Loucy (cell line): Measurements from ENCODE around the gene SSH2.

Source experiments
- H2AFZ ChIP-seq: fragments of 200-600 bp; sonication (generic); 2 replicates; pipeline ENCODE4 v1.6.0; 2016; ENCODE audit warnings: antibody characterized with exemption, mild to moderate bottlenecking, low read length, moderate library complexity
- H3F3A ChIP-seq: fragments of 200-600 bp; 2 replicates; pipeline ENCODE4 v1.6.0; 2016; ENCODE audit warnings: antibody characterized with exemption, low read depth, mild to moderate bottlenecking
- H3K27me3 ChIP-seq: fragments of 200-600 bp; sonication (generic); 2 replicates; pipeline ENCODE4 v1.6.1; 2014; ENCODE audit warnings: low read length, mild to moderate bottlenecking; ENCODE audit not compliant: insufficient read depth, poor library complexity, severe bottlenecking
- H3K36me3 ChIP-seq: fragments of 200-600 bp; sonication (generic); 2 replicates; pipeline ENCODE4 v1.6.1; 2016; ENCODE audit warnings: low read length; ENCODE audit not compliant: insufficient read depth
- H3K4me1 ChIP-seq: fragments of 200-600 bp; sonication (generic); 2 replicates; pipeline ENCODE4 v1.5.1; 2014; ENCODE audit warnings: low read length, mild to moderate bottlenecking; ENCODE audit not compliant: insufficient read depth, poor library complexity, severe bottlenecking
- H3K4me2 ChIP-seq: fragments of 200-600 bp; sonication (generic); 2 replicates; pipeline ENCODE4 v1.6.0; 2014; ENCODE audit warnings: antibody characterized with exemption, low read length, low read depth, mild to moderate bottlenecking; ENCODE audit not compliant: poor library complexity, severe bottlenecking
- H3K4me3 ChIP-seq: fragments of 200-600 bp; sonication (generic); 2 replicates; pipeline ENCODE4 v1.5.1; 2014; ENCODE audit warnings: low read length, mild to moderate bottlenecking, mixed read lengths; ENCODE audit not compliant: poor library complexity, severe bottlenecking
- H3K79me2 ChIP-seq: fragments of 200-600 bp; sonication (generic); 2 replicates; pipeline ENCODE4 v1.6.1; 2014; ENCODE audit warnings: low read length; ENCODE audit not compliant: insufficient read depth
- H3K9ac ChIP-seq: fragments of 200-600 bp; sonication (generic); 2 replicates; pipeline ENCODE4 v1.6.0; 2014; ENCODE audit warnings: mild to moderate bottlenecking, low read depth, low read length, moderate library complexity; ENCODE audit not compliant: poor library complexity, severe bottlenecking
- H3K9me2 ChIP-seq: fragments of 200-600 bp; sonication (generic); replicated peaks from 2 replicates; pipeline ENCODE4 v1.6.1; 2016; ENCODE audit warnings: low read depth, low read length, mixed read lengths
- H3K9me3 ChIP-seq: fragments of 200-600 bp; sonication (generic); 2 replicates; pipeline ENCODE4 v1.6.1; 2014; ENCODE audit warnings: mild to moderate bottlenecking, antibody characterized with exemption, low read length, low read depth; ENCODE audit not compliant: insufficient read depth
- H4K20me1 ChIP-seq: fragments of 200-600 bp; sonication (generic); 2 replicates; pipeline ENCODE4 v1.6.0; 2014; ENCODE audit warnings: antibody characterized with exemption, low read length, mild to moderate bottlenecking; ENCODE audit not compliant: insufficient read depth, poor library complexity, severe bottlenecking
- EZH2phosphoT487 ChIP-seq: fragments of 200-600 bp; IDR thresholded peaks from 2 replicates; pipeline ENCODE4 v1.6.1; 2018; ENCODE audit warnings: antibody characterized with exemption, mild to moderate bottlenecking, moderate library complexity, borderline replicate concordance
- TF ChIP-seq, protein P1 (sequence below): fragments of 200-600 bp; sonication (generic); conservative IDR thresholded peaks from 2 replicates; pipeline ENCODE4 v1.5.1; 2014; ENCODE audit warnings: mild to moderate bottlenecking, antibody characterized with exemption, low read length

Gene SSH2

DNA sequence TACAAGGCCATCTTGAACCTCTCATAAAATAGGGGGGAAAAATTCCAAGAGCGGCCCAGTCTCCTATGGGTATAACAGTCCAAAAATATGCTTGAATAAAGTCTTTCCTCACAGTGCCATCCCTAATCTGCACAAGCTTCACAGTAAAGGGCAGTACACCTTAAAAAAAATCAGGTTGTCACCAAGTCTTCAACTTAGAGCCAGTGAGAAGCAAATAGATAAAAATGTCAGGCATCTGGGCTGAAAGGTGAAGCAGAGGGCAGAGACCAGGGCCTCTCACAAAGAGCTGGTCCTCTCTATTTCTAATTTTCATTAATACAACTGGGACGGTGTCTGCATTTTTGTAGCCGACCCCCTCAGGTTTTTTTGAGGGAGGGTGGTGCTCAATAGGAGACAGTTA is 82.9 kb downstream of the SSH2 start:
- Histone ChIP-seq H3F3A (no peaks in the 10 kb centered on the region), H3K27me3 (no peaks in the 10 kb centered on the region), H4K20me1 (peaks cover 8% of the 10 kb centered on the region), H3K36me3 (peaks cover 8% of the 10 kb centered on the region; the same call in 1 of the 2 replicates), H2AFZ (no peak overlapping the region), H3K9me2 (no peaks in the 10 kb centered on the region), H3K79me2 (peaks cover 35% of the 10 kb centered on the region), H3K9me3 (no peaks in the 10 kb centered on the region), H3K4me3 (no peak overlapping the region), H3K4me1 (peaks cover 8% of the 10 kb centered on the region), H3K9ac (no peak overlapping the region), H3K4me2 (no peak overlapping the region)
- TF ChIP-seq, protein P1, sequence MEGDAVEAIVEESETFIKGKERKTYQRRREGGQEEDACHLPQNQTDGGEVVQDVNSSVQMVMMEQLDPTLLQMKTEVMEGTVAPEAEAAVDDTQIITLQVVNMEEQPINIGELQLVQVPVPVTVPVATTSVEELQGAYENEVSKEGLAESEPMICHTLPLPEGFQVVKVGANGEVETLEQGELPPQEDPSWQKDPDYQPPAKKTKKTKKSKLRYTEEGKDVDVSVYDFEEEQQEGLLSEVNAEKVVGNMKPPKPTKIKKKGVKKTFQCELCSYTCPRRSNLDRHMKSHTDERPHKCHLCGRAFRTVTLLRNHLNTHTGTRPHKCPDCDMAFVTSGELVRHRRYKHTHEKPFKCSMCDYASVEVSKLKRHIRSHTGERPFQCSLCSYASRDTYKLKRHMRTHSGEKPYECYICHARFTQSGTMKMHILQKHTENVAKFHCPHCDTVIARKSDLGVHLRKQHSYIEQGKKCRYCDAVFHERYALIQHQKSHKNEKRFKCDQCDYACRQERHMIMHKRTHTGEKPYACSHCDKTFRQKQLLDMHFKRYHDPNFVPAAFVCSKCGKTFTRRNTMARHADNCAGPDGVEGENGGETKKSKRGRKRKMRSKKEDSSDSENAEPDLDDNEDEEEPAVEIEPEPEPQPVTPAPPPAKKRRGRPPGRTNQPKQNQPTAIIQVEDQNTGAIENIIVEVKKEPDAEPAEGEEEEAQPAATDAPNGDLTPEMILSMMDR, result no peak
- TF ChIP-seq EZH2phosphoT487, result no peak

DNA sequence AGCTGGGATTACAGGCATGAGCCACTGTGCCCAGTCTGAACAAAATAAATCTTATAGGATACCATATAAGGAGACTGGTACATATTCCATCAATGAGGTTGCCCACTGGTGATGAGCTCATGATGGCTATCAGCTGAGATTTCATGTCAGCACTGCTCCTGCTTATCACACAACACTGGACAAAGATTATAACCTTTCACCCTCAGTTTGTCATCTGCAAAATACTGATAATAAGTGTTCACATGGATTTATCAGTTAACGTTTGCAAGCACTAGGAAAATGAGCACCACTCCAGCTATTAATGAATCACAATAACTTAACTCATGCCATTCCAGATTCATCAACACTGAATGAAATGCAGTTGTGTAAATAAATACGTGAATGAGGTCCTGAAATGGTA is 83.7 kb downstream of the SSH2 start:
- Histone ChIP-seq H3K4me3 (no peak overlapping the region), H3K9me2 (no peaks in the 10 kb centered on the region), H3K4me1 (peaks cover 8% of the 10 kb centered on the region), H3K9me3 (no peaks in the 10 kb centered on the region), H2AFZ (no peak overlapping the region), H3F3A (no peaks in the 10 kb centered on the region), H4K20me1 (peaks cover 8% of the 10 kb centered on the region), H3K4me2 (no peak overlapping the region), H3K27me3 (no peaks in the 10 kb centered on the region), H3K79me2 (peaks cover 28% of the 10 kb centered on the region), H3K9ac (no peak overlapping the region), H3K36me3 (peaks cover 8% of the 10 kb centered on the region; the same call in 1 of the 2 replicates)
- TF ChIP-seq EZH2phosphoT487, result no peak
- TF ChIP-seq, protein P1, result no peak

DNA sequence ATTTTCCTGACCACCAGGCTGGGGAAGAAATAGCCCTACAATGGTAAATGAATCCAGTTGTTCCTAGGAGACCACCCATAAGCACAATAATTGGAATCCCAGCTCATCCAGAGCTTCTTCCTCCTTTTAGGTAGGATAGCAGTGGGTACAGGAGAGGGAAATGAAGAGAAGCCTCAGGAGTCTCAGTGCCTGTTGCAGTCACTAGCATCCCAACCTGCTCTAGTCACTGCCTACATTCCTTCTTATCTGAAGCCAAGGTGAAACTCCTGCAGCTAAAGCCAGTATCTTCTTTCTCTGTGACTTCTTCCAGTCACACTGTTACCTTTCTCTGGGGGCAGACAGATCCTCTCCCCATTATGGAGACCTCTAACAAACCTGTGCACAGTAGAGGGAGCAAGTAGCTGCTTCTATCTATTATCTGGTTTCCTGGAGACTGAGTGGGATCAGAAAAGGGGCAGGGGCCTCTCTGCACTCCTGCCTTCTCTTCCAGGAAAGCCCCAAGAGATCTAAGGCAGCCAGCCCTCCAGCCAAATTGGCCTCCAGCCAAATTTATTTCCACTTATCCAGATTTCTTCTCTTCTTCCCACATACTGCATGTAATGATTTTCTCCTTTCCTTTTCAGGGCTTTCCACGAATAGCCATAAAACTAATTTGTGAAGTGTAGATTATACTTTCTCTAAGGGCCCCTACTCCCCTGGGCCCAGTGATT is 85.5 kb downstream of the SSH2 start:
- Histone ChIP-seq H3K9me2 (no peaks in the 10 kb centered on the region), H3K27me3 (no peaks in the 10 kb centered on the region), H3F3A (no peaks in the 10 kb centered on the region), H3K4me1 (peaks cover 8% of the 10 kb centered on the region), H3K4me2 (no peak overlapping the region), H3K36me3 (peaks cover 8% of the 10 kb centered on the region; the same call in 1 of the 2 replicates), H3K9me3 (no peaks in the 10 kb centered on the region), H3K4me3 (no peak overlapping the region), H2AFZ (no peak overlapping the region), H4K20me1 (peaks cover 8% of the 10 kb centered on the region), H3K79me2 (peaks cover 27% of the 10 kb centered on the region), H3K9ac (no peak overlapping the region)
- no peak for TF ChIP-seq EZH2phosphoT487
- TF ChIP-seq, protein P1, result 0 out of 2 replicates have a peak, but pooled peaks have one; percentile 12
